Prostate gland (tissue), 2 donors: Measurements from ENCODE around the gene PAK5. TPM values are rescaled to one million over a fixed set of nuclear protein-coding genes. Genes with fewer than 3 reads are reported as not detected.

Experiments
- DNase-seq: peaks from one replicate; pipeline ENCODE4 v3.0.0-alpha.2; 2019; ENCODE audit warnings: low spot score
- H3K27ac ChIP-seq, 2 donors: fragments of 200-600 bp; sonication (generic); 2 replicates each; pipeline ENCODE4 v1.5.1; 2017 to 2019
- H3K27me3 ChIP-seq: fragments of 200-600 bp; sonication (generic); replicated peaks from 2 replicates; pipeline ENCODE4 v1.5.1; 2019; ENCODE audit not compliant: insufficient read depth
- H3K36me3 ChIP-seq, 2 donors: fragments of 200-600 bp; sonication (generic); 1 replicate in 1 of 2; 2 replicates in 1 of 2; pipeline versions ENCODE4 v1.5.1 to v1.8.1; 2017 to 2019
- H3K4me1 ChIP-seq: fragments of 200-600 bp; sonication (generic); replicated peaks from 2 replicates; pipeline ENCODE4 v1.5.1; 2019
- H3K4me3 ChIP-seq, 2 donors: fragments of 200-600 bp; sonication (generic); 2 replicates each; pipeline ENCODE4 v1.5.1; 2017 to 2019
- H3K9me3 ChIP-seq: fragments of 200-600 bp; sonication (generic); 2 replicates; pipeline ENCODE4 v1.5.1; 2017
- CTCF ChIP-seq, 4 experiments: fragments of 200-600 bp in 2 of 4; fragments of 450-650 bp in 2 of 4; sonication (generic) in 2 of 4; IDR thresholded peaks; 1 replicate in 3 of 4; 2 replicates in 1 of 4; pipeline ENCODE4 v1.5.1; 2016 to 2019; ENCODE audit warnings: antibody characterized with exemption in 4 of 4, mild to moderate bottlenecking in 2 of 4, moderate library complexity in 2 of 4
- POLR2A ChIP-seq: fragments of 450-650 bp; IDR thresholded peaks from one replicate; pipeline ENCODE4 v1.6.1; 2016; ENCODE audit warnings: antibody characterized with exemption, mild to moderate bottlenecking
- POLR2AphosphoS5 ChIP-seq: sonication (generic); formaldehyde crosslinking; IDR thresholded peaks from one replicate; pipeline ENCODE4 v1.6.1; 2017; ENCODE audit warnings: antibody characterized with exemption
- WGBS: methylation state at CpG from one replicate; pipeline ENCODE4 v1.1.5; 2018; 5-methylcytosine and 5-hydroxymethylcytosine counted together
- intact Hi-C: fragments of 100-400 bp; cut with DNase I; formaldehyde crosslinking; loops from one replicate; pipeline ENCODE4 v1.14.2; 2022
- total RNA-seq, 2 donors: library from RNA; depleted of rRNA; stranded (reverse); fragments of >200 nt; gene quantifications; one replicate each; pipeline ENCODE4 v1.1.0, GENCODE V29; 2016

The PAK5 gene
- total RNA-seq, 2 donors from 2014 or later, result 1.4 to 1.9 TPM

GRCh38 chr20:9565910-9566550 is 272.8 kb downstream of the PAK5 start:
- no peak overlapping the region for H3K4me3 ChIP-seq
- H3K36me3 ChIP-seq, result no peaks in the 10 kb centered on the region
- no peaks in the 10 kb centered on the region for H3K27me3 ChIP-seq
- no peaks in the 10 kb centered on the region for H3K4me1 ChIP-seq
- WGBS, result 94% methylated on average over 20 of the region's 20 CpGs
- DNase-seq, result no peak
- H3K27ac ChIP-seq, result no peak overlapping the region
- intact Hi-C loops, result no loop called here
- no peaks in the 10 kb centered on the region for H3K9me3 ChIP-seq
- no peak for TF ChIP-seq CTCF (IDR thresholded peaks at IDR 0.05)
- TF ChIP-seq POLR2AphosphoS5, result no peak
- no peak for TF ChIP-seq POLR2A

- no peaks in the 10 kb centered on the region for H3K36me3 ChIP-seq
- no peaks in the 10 kb centered on the region for H3K9me3 ChIP-seq
- TF ChIP-seq POLR2AphosphoS5 (no peak), POLR2A (no peak), CTCF (IDR thresholded peaks at IDR 0.05) (no peak)
- no peak overlapping the region for H3K4me3 ChIP-seq
- WGBS, result 93% methylated on average over 4 of the region's 4 CpGs
- DNase-seq, result no peak
- H3K27me3 ChIP-seq, result no peaks in the 10 kb centered on the region
- intact Hi-C loops, result no loop called here
- no peaks in the 10 kb centered on the region for H3K4me1 ChIP-seq
- H3K27ac ChIP-seq, result no peak overlapping the region
Observed at GRCh38 chr20:9557411-9557810, 281.5 kb downstream of the PAK5 start.

- Histone ChIP-seq H3K4me3 (no peak overlapping the region), H3K9me3 (no peaks in the 10 kb centered on the region), H3K27ac (no peak overlapping the region), H3K4me1 (no peaks in the 10 kb centered on the region), H3K27me3 (no peaks in the 10 kb centered on the region), H3K36me3 (no peaks in the 10 kb centered on the region)
- intact Hi-C loops, result no loop called here
- DNase-seq, result no peak
- 82% methylated on average over 2 of the region's 2 CpGs for WGBS
- no peak for TF ChIP-seq CTCF (IDR thresholded peaks at IDR 0.05)
- no peak for TF ChIP-seq POLR2AphosphoS5
- TF ChIP-seq POLR2A, result no peak
Observed at GRCh38 chr20:9555781-9556180, 283.1 kb downstream of the PAK5 start.

- no peaks in the 10 kb centered on the region for H3K4me1 ChIP-seq
- no peak for DNase-seq
- no peak overlapping the region for H3K27ac ChIP-seq
- no peaks in the 10 kb centered on the region for H3K36me3 ChIP-seq
- no peak for TF ChIP-seq POLR2AphosphoS5
- no peak for TF ChIP-seq CTCF (IDR thresholded peaks at IDR 0.05)
- TF ChIP-seq POLR2A, result no peak
- intact Hi-C loops, result no loop called here
- H3K9me3 ChIP-seq, result no peaks in the 10 kb centered on the region
- no peaks in the 10 kb centered on the region for H3K27me3 ChIP-seq
- H3K4me3 ChIP-seq, result no peak overlapping the region
- 76% methylated on average over 4 of the region's 4 CpGs for WGBS
Observed at GRCh38 chr20:9551808-9552550, 286.9 kb downstream of the PAK5 start.

- H3K27ac ChIP-seq, result no peak overlapping the region
- H3K4me1 ChIP-seq, result no peaks in the 10 kb centered on the region
- intact Hi-C loops, result no loop called here
- H3K36me3 ChIP-seq, result no peaks in the 10 kb centered on the region
- 45% methylated on average over 2 of the region's 2 CpGs for WGBS
- DNase-seq, result no peak
- no peak overlapping the region for H3K4me3 ChIP-seq
- no peaks in the 10 kb centered on the region for H3K9me3 ChIP-seq
- no peaks in the 10 kb centered on the region for H3K27me3 ChIP-seq
- TF ChIP-seq CTCF (IDR thresholded peaks at IDR 0.05) (no peak), POLR2AphosphoS5 (no peak), POLR2A (no peak)
Observed at GRCh38 chr20:9550871-9551270, 288.0 kb downstream of the PAK5 start.
